MCF 10A (cell line): ENCODE results near the gene DUSP6. TPM values are rescaled to one million over a fixed set of nuclear protein-coding genes. Genes with fewer than 3 reads are reported as not detected.

Source experiments
- Bru-seq: library from RNA; stranded (reverse); fragments of 400-500 nt; gene quantifications from one replicate; lab custom pipeline; 2021; lab: Mats Ljungman, UMichigan
- BruChase-seq, 2 experiments: library from RNA; stranded (reverse); fragments of 400-500 nt; gene quantifications; one replicate each; lab custom pipeline; 2021; lab: Mats Ljungman, UMichigan
- BruUV-seq: library from RNA; stranded (reverse); fragments of 400-500 nt; replicated peaks from 2 replicates; lab custom pipeline; 2021; lab: Mats Ljungman, UMichigan
- CTCF ChIA-PET: fragments of 300-600 bp; sonication (Branson Sonifier 250); formaldehyde crosslinking; extraction: SDS; loops from one replicate; lab custom pipeline; 2021; ENCODE audit warnings: antibody characterized with exemption, inconsistent platforms; lab: Yijun Ruan, JAX
- POLR2A ChIA-PET: fragments of 300-600, 350-650 bp; sonication (Branson Sonifier 250); formaldehyde crosslinking; extraction: SDS; loops from one replicate; lab custom pipeline; 2020; ENCODE audit warnings: antibody characterized with exemption, inconsistent platforms; lab: Yijun Ruan, JAX
- DNase-seq: peaks from one replicate; pipeline ENCODE4 v3.0.0-alpha.2; 2018; ENCODE audit not compliant: unreplicated experiment
- H3K27ac Mint-ChIP-seq: one replicate; pipeline ENCODE4 v1.8.0; 2022; ENCODE audit warnings: mild to moderate bottlenecking, low read depth, mixed read lengths; ENCODE audit not compliant: unreplicated experiment
- H3K27me3 Mint-ChIP-seq: one replicate; pipeline ENCODE4 v1.8.0; 2022; ENCODE audit warnings: mixed read lengths; ENCODE audit not compliant: insufficient read depth, unreplicated experiment
- H3K36me3 Mint-ChIP-seq: one replicate; pipeline ENCODE4 v1.8.0; 2022; ENCODE audit warnings: mild to moderate bottlenecking, moderate library complexity, mixed read lengths; ENCODE audit not compliant: insufficient read depth, unreplicated experiment
- H3K4me1 Mint-ChIP-seq: one replicate; pipeline ENCODE4 v1.8.0; 2022; ENCODE audit warnings: mixed read lengths; ENCODE audit not compliant: insufficient read depth, unreplicated experiment
- H3K4me3 Mint-ChIP-seq: one replicate; pipeline ENCODE4 v1.8.0; 2022; ENCODE audit warnings: mild to moderate bottlenecking, moderate library complexity, mixed read lengths; ENCODE audit not compliant: unreplicated experiment
- H3K9me3 Mint-ChIP-seq: one replicate; pipeline ENCODE4 v1.8.0; 2022; ENCODE audit warnings: mixed read lengths; ENCODE audit not compliant: unreplicated experiment
- intact Hi-C: fragments of 100-400 bp; cut with micrococcal nuclease; formaldehyde crosslinking; loops from 2 replicates; pipeline ENCODE4 v1.14.1; 2022
- long read RNA-seq: library from polyadenylated mRNA; stranded (forward); transcript quantifications from one replicate; pipeline ENCODE4 v2.0.0, GENCODE V29; 2022
- total RNA-seq: library from RNA; stranded (reverse); gene quantifications from 2 replicates; pipeline ENCODE4 v1.2.3, GENCODE V29; 2022
- TF ChIP-seq, protein P1 (sequence below): fragments of 200-600 bp; IDR thresholded peaks from one replicate; pipeline ENCODE4 v1.8.0; 2022; ENCODE audit warnings: antibody characterized with exemption, mild to moderate bottlenecking; ENCODE audit not compliant: unreplicated experiment

DUSP6 gene
- 99.9 and 149 TPM in 2 replicates for total RNA-seq
- Bru-seq, nascent RNA = percentile 99 among the genes with signal in this experiment
- BruChase-seq, experiment 1, labeled RNA remaining after a 6-hour chase = percentile 50 among the genes with signal in this experiment
- BruChase-seq, experiment 2, labeled RNA remaining after a 2-hour chase = percentile 95 among the genes with signal in this experiment
- long read RNA-seq, full-length matches to known transcripts = 196 of 220 reads
- long read RNA-seq, partial matches to known transcripts = 4 of 220 reads
- long read RNA-seq, other reads (novel, unspliced or antisense) = 20 of 220 reads

GRCh38 chr12:89352492-89353187 lies at the start of gene DUSP6:
Gene DUSP6 (minus strand): TSS chr12:89352501. CDS start chr12:89352039, 462 bp downstream.
- Mint-ChIP-seq H3K9me3 (no peaks in the 10 kb centered on the region), H3K27ac (peak within 1 kb of the TSS; percentile 96), H3K36me3 (peaks cover 52% of the 10 kb centered on the region), H3K27me3 (no peaks in the 10 kb centered on the region), H3K4me1 (peaks cover 40% of the 10 kb centered on the region), H3K4me3 (peak within 1 kb of the TSS; percentile 82)
- BruUV-seq = TSS peak; percentile 73
- ChIA-PET CTCF (interaction anchor here (0.7 to 2.4 kb wide), 12 partner anchors 27 to 335 kb away, joined by 3 to 14 read pairs (median 4); partner anchors contain the start of gene GALNT4), POLR2A (interaction anchor here (0.5 to 10.0 kb wide), 49 partner anchors 9 to 1260 kb away, joined by 3 to 155 read pairs (median 5); partner anchors contain the start of gene POC1B)
- intact Hi-C loops = loop anchor here (1.0 to 2.0 kb wide), 7 partner anchors 22 to 333 kb away; partner anchors contain the start of gene GALNT4
- peak; percentile 99 for DNase-seq
- TF ChIP-seq, protein P1, sequence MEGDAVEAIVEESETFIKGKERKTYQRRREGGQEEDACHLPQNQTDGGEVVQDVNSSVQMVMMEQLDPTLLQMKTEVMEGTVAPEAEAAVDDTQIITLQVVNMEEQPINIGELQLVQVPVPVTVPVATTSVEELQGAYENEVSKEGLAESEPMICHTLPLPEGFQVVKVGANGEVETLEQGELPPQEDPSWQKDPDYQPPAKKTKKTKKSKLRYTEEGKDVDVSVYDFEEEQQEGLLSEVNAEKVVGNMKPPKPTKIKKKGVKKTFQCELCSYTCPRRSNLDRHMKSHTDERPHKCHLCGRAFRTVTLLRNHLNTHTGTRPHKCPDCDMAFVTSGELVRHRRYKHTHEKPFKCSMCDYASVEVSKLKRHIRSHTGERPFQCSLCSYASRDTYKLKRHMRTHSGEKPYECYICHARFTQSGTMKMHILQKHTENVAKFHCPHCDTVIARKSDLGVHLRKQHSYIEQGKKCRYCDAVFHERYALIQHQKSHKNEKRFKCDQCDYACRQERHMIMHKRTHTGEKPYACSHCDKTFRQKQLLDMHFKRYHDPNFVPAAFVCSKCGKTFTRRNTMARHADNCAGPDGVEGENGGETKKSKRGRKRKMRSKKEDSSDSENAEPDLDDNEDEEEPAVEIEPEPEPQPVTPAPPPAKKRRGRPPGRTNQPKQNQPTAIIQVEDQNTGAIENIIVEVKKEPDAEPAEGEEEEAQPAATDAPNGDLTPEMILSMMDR = no peak

GRCh38 chr12:89401433-89402058 lies 49.2 kb upstream of the DUSP6 start:
- no peaks in the 10 kb centered on the region for H3K27me3 Mint-ChIP-seq
- H3K4me3 Mint-ChIP-seq = no peak overlapping the region
- POLR2A ChIA-PET = interaction anchor here (0.6 to 0.9 kb wide), 2 partner anchors 17 to 48 kb away, joined by 3 read pairs; no protein-coding TSS in a partner anchor

GRCh38 chr12:89400415-89400814 lies 48.1 kb upstream of the DUSP6 start:
- intact Hi-C loops = no loop called here
- ChIA-PET POLR2A (no interaction called here), CTCF (no interaction called here)
- no peak for DNase-seq
- Mint-ChIP-seq H3K9me3 (no peaks in the 10 kb centered on the region), H3K4me3 (no peak overlapping the region), H3K27ac (no peak overlapping the region), H3K36me3 (no peaks in the 10 kb centered on the region), H3K4me1 (no peaks in the 10 kb centered on the region), H3K27me3 (no peaks in the 10 kb centered on the region)
- TF ChIP-seq, protein P1 = no peak
- no TSS peak for BruUV-seq

More at GRCh38 chr12:89401433-89402058, 49.2 kb upstream of the DUSP6 start:
- Mint-ChIP-seq H3K36me3 (no peaks in the 10 kb centered on the region), H3K4me1 (no peaks in the 10 kb centered on the region), H3K9me3 (no peaks in the 10 kb centered on the region), H3K27ac (no peak overlapping the region)
- CTCF ChIA-PET = no interaction called here
- TF ChIP-seq, protein P1 = no peak
- no TSS peak for BruUV-seq
- intact Hi-C loops = no loop called here
- DNase-seq = no peak
